Prostate gland (tissue), 2 donors: Measurements from ENCODE around the gene PRRG2. TPM values are rescaled to one million over a fixed set of nuclear protein-coding genes. Genes with fewer than 3 reads are reported as not detected.

Source experiments
- DNase-seq: peaks from one replicate; pipeline ENCODE4 v3.0.0-alpha.2; 2019; ENCODE audit warnings: low spot score
- H3K27ac ChIP-seq, 2 donors: fragments of 200-600 bp; sonication (generic); 2 replicates each; pipeline ENCODE4 v1.5.1; 2017 to 2019
- H3K27me3 ChIP-seq: fragments of 200-600 bp; sonication (generic); replicated peaks from 2 replicates; pipeline ENCODE4 v1.5.1; 2019; ENCODE audit not compliant: insufficient read depth
- H3K36me3 ChIP-seq, 2 donors: fragments of 200-600 bp; sonication (generic); 1 replicate in 1 of 2; 2 replicates in 1 of 2; pipeline versions ENCODE4 v1.5.1 to v1.8.1; 2017 to 2019
- H3K4me1 ChIP-seq: fragments of 200-600 bp; sonication (generic); replicated peaks from 2 replicates; pipeline ENCODE4 v1.5.1; 2019
- H3K4me3 ChIP-seq, 2 donors: fragments of 200-600 bp; sonication (generic); 2 replicates each; pipeline ENCODE4 v1.5.1; 2017 to 2019
- H3K9me3 ChIP-seq: fragments of 200-600 bp; sonication (generic); 2 replicates; pipeline ENCODE4 v1.5.1; 2017
- POLR2A ChIP-seq: fragments of 450-650 bp; IDR thresholded peaks from one replicate; pipeline ENCODE4 v1.6.1; 2016; ENCODE audit warnings: antibody characterized with exemption, mild to moderate bottlenecking
- POLR2AphosphoS5 ChIP-seq: sonication (generic); formaldehyde crosslinking; IDR thresholded peaks from one replicate; pipeline ENCODE4 v1.6.1; 2017; ENCODE audit warnings: antibody characterized with exemption
- WGBS: methylation state at CpG from one replicate; pipeline ENCODE4 v1.1.5; 2018; 5-methylcytosine and 5-hydroxymethylcytosine counted together
- intact Hi-C: fragments of 100-400 bp; cut with DNase I; formaldehyde crosslinking; loops from one replicate; pipeline ENCODE4 v1.14.2; 2022
- total RNA-seq, 2 donors: library from RNA; depleted of rRNA; stranded (reverse); fragments of >200 nt; gene quantifications; one replicate each; pipeline ENCODE4 v1.1.0, GENCODE V29; 2016
- TF ChIP-seq, protein P1 (sequence below), 4 experiments: fragments of 200-600 bp in 2 of 4; fragments of 450-650 bp in 2 of 4; sonication (generic) in 2 of 4; IDR thresholded peaks; 1 replicate in 3 of 4; 2 replicates in 1 of 4; pipeline ENCODE4 v1.5.1; 2016 to 2019; ENCODE audit warnings: antibody characterized with exemption in 4 of 4, mild to moderate bottlenecking in 2 of 4, moderate library complexity in 2 of 4

The PRRG2 gene
- total RNA-seq, 2 donors from 2014 or later: 8.1 to 22.5 TPM

GRCh38 chr19:49579947-49580263, 1.2 kb upstream of the PRRG2 start:
- intact Hi-C loops: no loop called here
- Histone ChIP-seq H3K9me3 (no peaks in the 10 kb centered on the region), H3K4me1 (no peaks in the 10 kb centered on the region), H3K27me3 (no peaks in the 10 kb centered on the region), H3K27ac (peak overlapping the region; percentile 71 to 74), H3K36me3 (no peaks in the 10 kb centered on the region), H3K4me3 (peak overlapping the region; percentile 48 to 63)
- 1% methylated on average over 8 of the region's 8 CpGs for WGBS
- no peak for TF ChIP-seq POLR2AphosphoS5
- TF ChIP-seq POLR2A: no peak
- TF ChIP-seq, protein P1, sequence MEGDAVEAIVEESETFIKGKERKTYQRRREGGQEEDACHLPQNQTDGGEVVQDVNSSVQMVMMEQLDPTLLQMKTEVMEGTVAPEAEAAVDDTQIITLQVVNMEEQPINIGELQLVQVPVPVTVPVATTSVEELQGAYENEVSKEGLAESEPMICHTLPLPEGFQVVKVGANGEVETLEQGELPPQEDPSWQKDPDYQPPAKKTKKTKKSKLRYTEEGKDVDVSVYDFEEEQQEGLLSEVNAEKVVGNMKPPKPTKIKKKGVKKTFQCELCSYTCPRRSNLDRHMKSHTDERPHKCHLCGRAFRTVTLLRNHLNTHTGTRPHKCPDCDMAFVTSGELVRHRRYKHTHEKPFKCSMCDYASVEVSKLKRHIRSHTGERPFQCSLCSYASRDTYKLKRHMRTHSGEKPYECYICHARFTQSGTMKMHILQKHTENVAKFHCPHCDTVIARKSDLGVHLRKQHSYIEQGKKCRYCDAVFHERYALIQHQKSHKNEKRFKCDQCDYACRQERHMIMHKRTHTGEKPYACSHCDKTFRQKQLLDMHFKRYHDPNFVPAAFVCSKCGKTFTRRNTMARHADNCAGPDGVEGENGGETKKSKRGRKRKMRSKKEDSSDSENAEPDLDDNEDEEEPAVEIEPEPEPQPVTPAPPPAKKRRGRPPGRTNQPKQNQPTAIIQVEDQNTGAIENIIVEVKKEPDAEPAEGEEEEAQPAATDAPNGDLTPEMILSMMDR (IDR thresholded peaks at IDR 0.05): no peak
- DNase-seq: no peak

DNA sequence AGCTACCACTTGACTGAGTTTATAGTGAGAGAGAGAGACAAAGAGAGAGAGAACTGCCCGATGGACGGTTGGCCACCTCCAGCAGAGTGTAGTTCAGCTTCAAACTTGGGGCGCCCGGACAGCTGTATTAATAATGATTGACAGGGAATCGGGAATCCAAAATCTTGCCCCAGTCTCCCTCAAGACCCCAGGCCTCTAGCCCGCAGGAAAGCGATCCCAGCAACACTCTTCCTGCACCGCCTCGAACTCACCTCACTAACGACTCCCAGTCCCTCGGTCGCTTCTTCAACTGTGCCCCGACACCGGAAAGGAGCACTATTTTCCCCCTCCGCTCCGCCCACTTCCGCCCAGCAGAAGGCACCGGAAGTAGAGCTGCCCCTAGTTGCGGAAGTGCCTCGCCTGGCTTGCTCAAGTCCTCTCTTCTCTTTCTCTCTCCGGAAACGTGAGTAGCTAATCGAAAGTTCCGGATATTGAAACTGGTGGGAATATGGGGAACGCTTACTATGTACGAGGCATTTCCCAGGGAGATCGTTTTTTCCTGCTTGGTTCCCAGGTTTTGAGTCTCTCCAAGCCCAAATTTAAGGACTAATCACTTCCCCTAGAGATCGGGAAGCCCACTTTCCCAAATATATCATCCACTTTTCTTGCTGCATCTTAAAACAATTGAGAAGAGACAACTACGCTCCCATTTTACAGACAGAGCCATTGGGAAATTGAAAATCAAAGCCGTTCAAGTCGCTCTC, 681 bp upstream of the PRRG2 start, which contains the start of gene NOSIP:
Gene NOSIP, minus strand, starts transcription at position 293 of the 743 bp plus-strand sequence. CDS start 19,865 bp downstream, outside the sequence.
- Histone ChIP-seq H3K4me1 (no peaks in the 10 kb centered on the region), H3K36me3 (no peaks in the 10 kb centered on the region), H3K27ac (peak within 1 kb of the TSS; percentile 71 to 74), H3K4me3 (peak within 1 kb of the TSS; percentile 48 to 63), H3K9me3 (no peaks in the 10 kb centered on the region), H3K27me3 (no peaks in the 10 kb centered on the region)
- DNase-seq: peak; percentile 95
- TF ChIP-seq POLR2A (peak; percentile 93), POLR2AphosphoS5 (peak; percentile 100)
- TF ChIP-seq, protein P1 (IDR thresholded peaks at IDR 0.05): peak in 2 of 4 experiments; percentile 29 to 43
- intact Hi-C loops: no loop called here
- 3% methylated on average over 31 of the region's 31 CpGs for WGBS

- H3K9me3 ChIP-seq: no peaks in the 10 kb centered on the region
- 47% methylated on average over 2 of the region's 2 CpGs for WGBS
- TF ChIP-seq POLR2A (no peak), POLR2AphosphoS5 (no peak)
- TF ChIP-seq, protein P1 (IDR thresholded peaks at IDR 0.05): no peak
- H3K27ac ChIP-seq: no peak overlapping the region
- H3K4me3 ChIP-seq: no peak overlapping the region
- no peaks in the 10 kb centered on the region for H3K27me3 ChIP-seq
- H3K4me1 ChIP-seq: no peaks in the 10 kb centered on the region
- intact Hi-C loops: no loop called here
- H3K36me3 ChIP-seq: no peaks in the 10 kb centered on the region
- DNase-seq: no peak
Observed at GRCh38 chr19:49583239-49583638, 2.1 kb downstream of the PRRG2 start.

GRCh38 chr19:49585023-49585422, 3.9 kb downstream of the PRRG2 start:
- intact Hi-C loops: no loop called here
- Histone ChIP-seq H3K36me3 (no peaks in the 10 kb centered on the region), H3K4me3 (no peak overlapping the region), H3K27me3 (no peaks in the 10 kb centered on the region), H3K4me1 (no peaks in the 10 kb centered on the region), H3K27ac (no peak overlapping the region), H3K9me3 (no peaks in the 10 kb centered on the region)
- 45% methylated on average over 8 of the region's 8 CpGs for WGBS
- TF ChIP-seq, protein P1 (IDR thresholded peaks at IDR 0.05): no peak
- no peak for TF ChIP-seq POLR2A
- TF ChIP-seq POLR2AphosphoS5: no peak
- DNase-seq: no peak

DNA sequence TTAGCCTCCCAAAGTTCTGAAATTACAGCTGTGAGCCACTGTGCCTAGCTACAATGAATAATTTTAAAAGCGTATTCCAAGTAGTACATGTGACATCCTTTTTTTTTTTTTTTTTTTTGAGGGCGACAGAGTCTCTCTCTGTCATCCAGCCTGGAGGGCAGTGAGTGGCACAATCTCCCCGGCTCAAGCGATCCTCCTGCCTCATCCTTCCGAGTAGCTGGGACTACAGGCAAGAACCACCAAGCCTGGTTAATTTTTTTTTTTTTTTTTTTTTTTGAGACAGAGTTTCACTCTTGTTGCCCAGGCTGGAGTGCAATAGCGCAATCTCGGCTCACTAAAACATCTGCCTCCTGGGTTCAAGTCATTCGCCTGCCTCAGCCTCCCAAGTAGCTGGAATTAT, 6.1 kb downstream of the PRRG2 start:
- Histone ChIP-seq H3K4me1 (no peaks in the 10 kb centered on the region), H3K9me3 (no peaks in the 10 kb centered on the region), H3K4me3 (no peak overlapping the region), H3K36me3 (no peaks in the 10 kb centered on the region), H3K27ac (no peak overlapping the region), H3K27me3 (no peaks in the 10 kb centered on the region)
- WGBS: 86% methylated on average over 8 of the region's 8 CpGs
- DNase-seq: no peak
- intact Hi-C loops: no loop called here
- no peak for TF ChIP-seq POLR2A
- TF ChIP-seq POLR2AphosphoS5: no peak
